HG03108 (cell line): ENCODE data around the gene SUGT1.

ENCODE experiments used
- ATAC-seq: cut with Tn5 transposase; IDR thresholded peaks from one replicate; pipeline ENCODE4 v1.9.1; 2021; ENCODE audit warnings: moderate library complexity; ENCODE audit not compliant: unreplicated experiment

SUGT1 gene

GRCh38 chr13:52736891-52737290, 84.3 kb downstream of the SUGT1 start:
- no peak for ATAC-seq

GRCh38 chr13:52737451-52737850, 84.8 kb downstream of the SUGT1 start:
- ATAC-seq: no peak

GRCh38 chr13:52737965-52738364, 85.3 kb downstream of the SUGT1 start:
- no peak for ATAC-seq

- ATAC-seq: no peak
Observed at GRCh38 chr13:52738719-52739467, 86.3 kb downstream of the SUGT1 start.

- no peak for ATAC-seq
Observed at GRCh38 chr13:52739468-52740071, 86.9 kb downstream of the SUGT1 start, which contains the start of gene CNMD. CNMD (minus strand) TSS chr13:52739820; CDS start chr13:52739701, 119 bp downstream.

GRCh38 chr13:52743569-52743968, 90.9 kb downstream of the SUGT1 start:
- ATAC-seq: no peak

GRCh38 chr13:52743988-52744387, 91.4 kb downstream of the SUGT1 start:
- ATAC-seq: no peak

GRCh38 chr13:52744842-52745375, 92.3 kb downstream of the SUGT1 start:
- ATAC-seq: no peak

GRCh38 chr13:52746141-52746540, 93.5 kb downstream of the SUGT1 start:
- ATAC-seq: no peak

GRCh38 chr13:52749419-52749818, 96.8 kb downstream of the SUGT1 start:
- ATAC-seq: no peak
